GM19468 (cell line): Measurements from ENCODE around the gene ABCC8.
"Not testable (repeated sequence)": the region's sequence is repeated elsewhere in the genome, so short reads cannot be mapped to it uniquely, and the experiment has no call there.

Experiments
- ATAC-seq: cut with Tn5 transposase; IDR thresholded peaks from one replicate; pipeline ENCODE4 v1.9.1; 2021; ENCODE audit warnings: mild to moderate bottlenecking, moderate library complexity, moderate number of reproducible peaks; ENCODE audit not compliant: unreplicated experiment; ENCODE audit errors: extremely low read depth

Gene ABCC8

GRCh38 chr11:17439316-17439782, 37.3 kb downstream of the ABCC8 start:
- ATAC-seq, result no peak

- ATAC-seq, result no peak
Observed at GRCh38 chr11:17437366-17437765, 39.3 kb downstream of the ABCC8 start.

GRCh38 chr11:17434108-17434507, 42.5 kb downstream of the ABCC8 start:
- ATAC-seq, result no peak

GRCh38 chr11:17432002-17432401, 44.6 kb downstream of the ABCC8 start:
- no peak for ATAC-seq

- ATAC-seq, result no peak
Observed at GRCh38 chr11:17431139-17431538, 45.5 kb downstream of the ABCC8 start.

- ATAC-seq, result no peak
Observed at GRCh38 chr11:17430616-17431015, 46.0 kb downstream of the ABCC8 start.

GRCh38 chr11:17428925-17429324, 47.7 kb downstream of the ABCC8 start:
- ATAC-seq, result no peak

- no peak for ATAC-seq
Observed at GRCh38 chr11:17428261-17428660, 48.4 kb downstream of the ABCC8 start.

GRCh38 chr11:17426233-17426632, 50.4 kb downstream of the ABCC8 start:
- ATAC-seq, result not testable (repeated sequence)

- ATAC-seq, result no peak
Observed at GRCh38 chr11:17423533-17424310, 52.9 kb downstream of the ABCC8 start.

GRCh38 chr11:17421781-17422180, 54.9 kb downstream of the ABCC8 start:
- ATAC-seq, result no peak

- ATAC-seq, result no peak
Observed at GRCh38 chr11:17418444-17419081, 58.1 kb downstream of the ABCC8 start.

GRCh38 chr11:17416492-17416891, 60.2 kb downstream of the ABCC8 start:
- no peak for ATAC-seq

- no peak for ATAC-seq
Observed at GRCh38 chr11:17415523-17416104, 61.0 kb downstream of the ABCC8 start.

GRCh38 chr11:17414992-17415391, 61.7 kb downstream of the ABCC8 start:
- ATAC-seq, result no peak

- no peak for ATAC-seq
Observed at GRCh38 chr11:17414317-17414737, 62.3 kb downstream of the ABCC8 start.

GRCh38 chr11:17413414-17414316, 63.0 kb downstream of the ABCC8 start:
- no peak for ATAC-seq

GRCh38 chr11:17412488-17413180, 64.0 kb downstream of the ABCC8 start:
- ATAC-seq, result no peak

GRCh38 chr11:17411418-17411817, 65.2 kb downstream of the ABCC8 start:
- no peak for ATAC-seq
